Left lung (tissue), 10 donors: ENCODE data around the gene SLC6A19. TPM values are rescaled to one million over a fixed set of nuclear protein-coding genes. Genes with fewer than 3 reads are reported as not detected.
A peak's percentile ranks its signal among the peaks of the same experiment; 100 is the strongest.

Experiments
- ATAC-seq: fragments of 200-7000 bp; cut with Tn5 transposase; one replicate; pipeline ENCODE4 v1.9.1; 2020; ENCODE audit warnings: moderate library complexity
- DNase-seq, 4 donors: peaks; one replicate each; pipeline ENCODE4 v3.0.0-alpha.2; 2013 to 2020
- H3K27ac ChIP-seq, 2 donors: fragments of 200-600 bp; sonication (generic) in 1 of 2; one replicate each; pipeline versions ENCODE4 v1.5.0 to v1.8.0; 2020 to 2021
- H3K27me3 ChIP-seq, 2 donors: fragments of 200-600 bp; sonication (generic) in 1 of 2; one replicate each; pipeline versions ENCODE4 v1.5.0 to v1.8.0; 2020 to 2021
- H3K36me3 ChIP-seq, 2 donors: fragments of 200-600 bp; sonication (generic) in 1 of 2; one replicate each; pipeline versions ENCODE4 v1.5.0 to v1.8.0; 2020 to 2021
- H3K4me1 ChIP-seq, 2 donors: fragments of 200-600 bp; one replicate each; pipeline ENCODE4 v1.8.0; 2021
- H3K4me3 ChIP-seq, 2 donors: fragments of 200-600 bp; sonication (generic) in 1 of 2; one replicate each; pipeline versions ENCODE4 v1.5.0 to v1.8.0; 2020 to 2021; ENCODE audit warnings: mild to moderate bottlenecking in 1 of 2
- H3K9me3 ChIP-seq, 2 donors: fragments of 200-600 bp; sonication (generic) in 1 of 2; one replicate each; pipeline versions ENCODE4 v1.5.0 to v1.8.0; 2020 to 2021
- CTCF ChIP-seq, 2 donors: fragments of 200-600 bp; sonication (generic) in 1 of 2; IDR thresholded peaks; one replicate each; pipeline versions ENCODE4 v1.5.0 to v1.8.0; 2021; ENCODE audit warnings: antibody characterized with exemption in 2 of 2
- intact Hi-C, 2 donors: fragments of 100-400 bp; cut with DNase I; formaldehyde crosslinking; loops; one replicate each; pipeline versions ENCODE4 v1.11.2 to v1.14.2; 2022
- polyA plus RNA-seq, 6 donors: library from polyadenylated mRNA; unstranded; fragments of 120-200 nt; gene quantifications; one replicate each; pipeline ENCODE4 v1.2.1, GENCODE V29; 2013; ENCODE audit not compliant: insufficient read length in 6 of 6
- total RNA-seq, 2 donors: library from RNA; stranded (reverse); fragmentation: NEBNext Ultra II Directional; extraction: Animal tissue kit (Norgen Biotek cat#: 25700); gene quantifications; one replicate each; pipeline ENCODE4 v1.2.1, GENCODE V29; 2021
- donor health status: DM: no; HTN: yes; CAD: no.
- donor health status: DM: no; HTN: no; CAD: no.

SLC6A19 gene
- total and polyA plus RNA-seq, 8 donors = 0.04 to 0.54 (median 0.19) TPM; not detected in 2

- intact Hi-C loops = no loop called here
- H3K4me3 ChIP-seq = no peak overlapping the region
- DNase-seq (peak in 1 of 4 donors; percentile 79), ATAC-seq (no peak)
- H3K4me1 ChIP-seq = no peaks in the 10 kb centered on the region
- TF ChIP-seq CTCF (IDR thresholded peaks at IDR 0.05) = no peak
- no peak overlapping the region for H3K27ac ChIP-seq
- H3K27me3 ChIP-seq = peaks cover 0 to 35% of the 10 kb centered on the region in 2 donors
- no peaks in the 10 kb centered on the region for H3K36me3 ChIP-seq
- H3K9me3 ChIP-seq = peaks cover 0 to 3% of the 10 kb centered on the region in 2 donors
Measured at GRCh38 chr5:1216211-1216917, 15.0 kb downstream of the SLC6A19 start.

- intact Hi-C loops = no loop called here
- H3K4me3 ChIP-seq = no peak overlapping the region
- no peaks in the 10 kb centered on the region for H3K36me3 ChIP-seq
- H3K27me3 ChIP-seq = peaks cover 0 to 35% of the 10 kb centered on the region in 2 donors
- ATAC-seq (no peak), DNase-seq (no peak)
- H3K27ac ChIP-seq = no peak overlapping the region
- no peak for TF ChIP-seq CTCF (IDR thresholded peaks at IDR 0.05)
- no peaks in the 10 kb centered on the region for H3K4me1 ChIP-seq
- peaks cover 0 to 3% of the 10 kb centered on the region in 2 donors for H3K9me3 ChIP-seq
Measured at GRCh38 chr5:1216918-1217295, 15.5 kb downstream of the SLC6A19 start.

- peak; percentile 20 for ATAC-seq
- intact Hi-C loops = no loop called here
- Histone ChIP-seq H3K4me1 (no peaks in the 10 kb centered on the region), H3K9me3 (peaks cover 0 to 3% of the 10 kb centered on the region in 2 donors), H3K36me3 (no peaks in the 10 kb centered on the region), H3K4me3 (no peak overlapping the region), H3K27ac (no peak overlapping the region), H3K27me3 (peaks cover 0 to 35% of the 10 kb centered on the region in 2 donors)
- peak in 2 of 4 donors; percentile 43 to 56 for DNase-seq
- no peak for TF ChIP-seq CTCF (IDR thresholded peaks at IDR 0.05)
Measured at GRCh38 chr5:1217596-1218206, 16.3 kb downstream of the SLC6A19 start.

- Histone ChIP-seq H3K36me3 (no peaks in the 10 kb centered on the region), H3K27me3 (peaks cover 0 to 33% of the 10 kb centered on the region in 2 donors), H3K4me3 (no peak overlapping the region), H3K27ac (no peak overlapping the region), H3K4me1 (no peaks in the 10 kb centered on the region), H3K9me3 (peaks cover 0 to 3% of the 10 kb centered on the region in 2 donors)
- DNase-seq (peak in 1 of 4 donors; percentile 59), ATAC-seq (no peak)
- intact Hi-C loops = no loop called here
- no peak for TF ChIP-seq CTCF (IDR thresholded peaks at IDR 0.05)
Measured at GRCh38 chr5:1218351-1219080, 17.1 kb downstream of the SLC6A19 start.
